ENCODE measurements around the gene ELL3. TPM values are rescaled to one million over a fixed set of nuclear protein-coding genes. Genes with fewer than 3 reads are reported as not detected.

Gene ELL3
- total RNA-seq, 4 donors from 2014 or later, result 5.1 to 6.6 (median 5.8) TPM

- no peaks in the 10 kb centered on the region for H3K27me3 ChIP-seq
- H3K4me3 ChIP-seq, result no peak overlapping the region
- H3K4me1 ChIP-seq, result peaks cover 5 to 67% (median 20%) of the 10 kb centered on the region in 3 donors
- ATAC-seq, result no peak
- peaks cover 0 to 59% of the 10 kb centered on the region in 2 donors for H3K36me3 ChIP-seq
- H3K9me3 ChIP-seq, result no peaks in the 10 kb centered on the region
- WGBS, 2 donors (ENCODE audit: low coverage in 1 of 2), result 59% methylated on average over 7 of the region's 9 CpGs; no CpG with 5 or more reads in 1 of the 2 donors
- TF ChIP-seq POLR2AphosphoS5 (IDR thresholded peaks at IDR 0.05) (no peak), EP300 (IDR thresholded peaks at IDR 0.05) (no peak), CTCF (IDR thresholded peaks at IDR 0.05) (no peak)
- peak overlapping the region in 3 of 4 donors; percentile 13 to 99 (median 96) for H3K27ac ChIP-seq
Observed at GRCh38 chr15:43794269-43795037, 17.7 kb upstream of the ELL3 start.

- Histone ChIP-seq H3K9me3 (no peaks in the 10 kb centered on the region), H3K4me3 (peak overlapping the region; percentile 72 to 97), H3K4me1 (peaks cover 5 to 61% (median 19%) of the 10 kb centered on the region in 3 donors), H3K27ac (peak overlapping the region in 3 of 4 donors; percentile 94 to 99 (median 96)), H3K36me3 (peaks cover 0 to 51% of the 10 kb centered on the region in 2 donors), H3K27me3 (no peaks in the 10 kb centered on the region)
- TF ChIP-seq EP300 (IDR thresholded peaks at IDR 0.05), result no peak
- no peak for TF ChIP-seq POLR2A (IDR thresholded peaks at IDR 0.05)
- 76 to 80% methylated on average over 1 to 6 of the region's 10 CpGs for WGBS, 2 donors (ENCODE audit: low coverage in 1 of 2)
- no peak for ATAC-seq
Observed at GRCh38 chr15:43793647-43794046, 16.9 kb upstream of the ELL3 start.

GRCh38 chr15:43792761-43793476 lies 16.2 kb upstream of the ELL3 start:
- Histone ChIP-seq H3K9me3 (no peaks in the 10 kb centered on the region), H3K4me3 (peak overlapping the region; percentile 72 to 97), H3K4me1 (peaks cover 5 to 54% (median 19%) of the 10 kb centered on the region in 3 donors), H3K27ac (peak overlapping the region; percentile 94 to 99 (median 98)), H3K27me3 (no peaks in the 10 kb centered on the region), H3K36me3 (peaks cover 0 to 44% of the 10 kb centered on the region in 2 donors)
- no peak for ATAC-seq
- TF ChIP-seq CTCF (IDR thresholded peaks at IDR 0.05) (peak in 1 of 4 experiments; percentile 27), EP300 (IDR thresholded peaks at IDR 0.05) (no peak), POLR2A (IDR thresholded peaks at IDR 0.05) (no peak), POLR2AphosphoS5 (IDR thresholded peaks at IDR 0.05) (no peak)
- WGBS, 2 donors (ENCODE audit: low coverage in 1 of 2), result 0 to 2% methylated on average over 6 to 15 of the region's 33 CpGs

GRCh38 chr15:43791993-43792760 lies 15.4 kb upstream of the ELL3 start, which contains the start of gene SERF2:
Gene SERF2, plus strand, starts transcription at chr15:43792320. Its CDS starts 57 bp downstream, at chr15:43792377.
- WGBS, 2 donors (ENCODE audit: low coverage in 1 of 2), result 0% methylated on average over 12 to 14 of the region's 66 CpGs
- H3K36me3 ChIP-seq, result peaks cover 0 to 36% of the 10 kb centered on the region in 2 donors
- TF ChIP-seq EP300 (IDR thresholded peaks at IDR 0.05) (no peak), POLR2A (IDR thresholded peaks at IDR 0.05) (peak; percentile 96 to 97), POLR2AphosphoS5 (IDR thresholded peaks at IDR 0.05) (peak; percentile 100)
- H3K27ac ChIP-seq, result peak within 1 kb of the TSS; percentile 94 to 99 (median 98)
- peak; percentile 98 for ATAC-seq
- no peaks in the 10 kb centered on the region for H3K27me3 ChIP-seq
- no peaks in the 10 kb centered on the region for H3K9me3 ChIP-seq
- H3K4me1 ChIP-seq, result peaks cover 5 to 48% (median 19%) of the 10 kb centered on the region in 3 donors
- peak within 1 kb of the TSS; percentile 72 to 97 for H3K4me3 ChIP-seq

- H3K4me1 ChIP-seq, result peaks cover 3 to 20% (median 15%) of the 10 kb centered on the region in 3 donors
- WGBS, 2 donors (ENCODE audit: low coverage in 1 of 2), result 88 to 95% methylated on average over 2 to 3 of the region's 3 CpGs
- peaks cover 0 to 9% of the 10 kb centered on the region in 2 donors for H3K36me3 ChIP-seq
- ATAC-seq, result no peak
- H3K27me3 ChIP-seq, result no peaks in the 10 kb centered on the region
- H3K4me3 ChIP-seq, result no peak overlapping the region
- TF ChIP-seq POLR2AphosphoS5 (IDR thresholded peaks at IDR 0.05) (no peak), POLR2A (IDR thresholded peaks at IDR 0.05) (no peak), CTCF (IDR thresholded peaks at IDR 0.05) (no peak), EP300 (IDR thresholded peaks at IDR 0.05) (no peak)
- no peak overlapping the region for H3K27ac ChIP-seq
- H3K9me3 ChIP-seq, result no peaks in the 10 kb centered on the region
Observed at GRCh38 chr15:43789409-43789808, 12.6 kb upstream of the ELL3 start.
